Neural cell (in vitro differentiated cells): Measurements from ENCODE around the gene STK24. TPM values are rescaled to one million over a fixed set of nuclear protein-coding genes. Genes with fewer than 3 reads are reported as not detected.

Experiments
- H2AFZ ChIP-seq: fragments of 200-600, 300-800 bp; sonication (generic), shearing (Covaris generic); 2 replicates; pipeline ENCODE4 v1.6.0; 2014; ENCODE audit warnings: low read depth, mild to moderate bottlenecking, antibody characterized with exemption, low read length, moderate library complexity
- H3F3A ChIP-seq: fragments of 200-600 bp; shearing (Covaris generic); 2 replicates; pipeline ENCODE4 v1.6.1; 2016; ENCODE audit warnings: mild to moderate bottlenecking, moderate library complexity, mixed read lengths, antibody characterized with exemption, low read length; ENCODE audit not compliant: insufficient read depth, poor library complexity, severe bottlenecking
- H3K27ac ChIP-seq: fragments of 200-600, 300-800 bp; sonication (generic), shearing (Covaris generic); 2 replicates; pipeline ENCODE4 v1.5.1; 2014; ENCODE audit warnings: mild to moderate bottlenecking, low read length, moderate library complexity
- H3K27me3 ChIP-seq: fragments of 300-800, 200-600 bp; sonication (generic), shearing (Covaris generic); 2 replicates; pipeline ENCODE4 v1.6.0; 2014; ENCODE audit warnings: mild to moderate bottlenecking, low read depth, low read length, moderate library complexity; ENCODE audit not compliant: insufficient read depth
- H3K36me3 ChIP-seq: fragments of 300-800, 200-600 bp; sonication (generic), shearing (Covaris generic); 2 replicates; pipeline ENCODE4 v1.5.1; 2014; ENCODE audit warnings: mild to moderate bottlenecking, antibody characterized with exemption, low read length, moderate library complexity; ENCODE audit not compliant: insufficient read depth
- H3K4me2 ChIP-seq: fragments of 300-800, 200-600 bp; sonication (generic), shearing (Covaris generic); 2 replicates; pipeline ENCODE4 v1.6.0; 2014; ENCODE audit warnings: mild to moderate bottlenecking, low read length
- H3K4me3 ChIP-seq: fragments of 300-800, 200-600 bp; sonication (generic), shearing (Covaris generic); 2 replicates; pipeline ENCODE4 v1.5.1; 2014; ENCODE audit warnings: mild to moderate bottlenecking, low read length, moderate library complexity
- H3K79me2 ChIP-seq: fragments of 200-600 bp; shearing (Covaris generic); replicated peaks from 2 replicates; pipeline ENCODE4 v1.6.0; 2014; ENCODE audit warnings: mild to moderate bottlenecking, low read length, moderate library complexity; ENCODE audit not compliant: insufficient read depth
- H3K9ac ChIP-seq: fragments of 300-800, 200-600 bp; sonication (generic), shearing (Covaris generic); 2 replicates; pipeline ENCODE4 v1.6.1; 2016; ENCODE audit warnings: mild to moderate bottlenecking, low read length, mixed read lengths
- H3K9me2 ChIP-seq: fragments of 200-600 bp; shearing (Covaris generic); 2 replicates; pipeline ENCODE4 v1.6.1; 2016; ENCODE audit warnings: mild to moderate bottlenecking, low read length, mixed read lengths; ENCODE audit not compliant: insufficient read depth
- H3K9me3 ChIP-seq: fragments of 200-600, 300-800 bp; sonication (generic), shearing (Covaris generic); 2 replicates; pipeline ENCODE4 v1.6.1; 2016; ENCODE audit warnings: mild to moderate bottlenecking, mixed run types, low read length, moderate library complexity, mixed read lengths
- H4K20me1 ChIP-seq: fragments of 200-600 bp; shearing (Covaris generic); 2 replicates; pipeline ENCODE4 v1.6.1; 2016; ENCODE audit warnings: mild to moderate bottlenecking, mixed run types; ENCODE audit not compliant: insufficient read depth
- CTCF ChIP-seq: fragments of 450-650 bp; IDR thresholded peaks from 2 replicates; pipeline ENCODE4 v1.5.1; 2014; ENCODE audit warnings: antibody characterized with exemption, mild to moderate bottlenecking, moderate library complexity; ENCODE audit not compliant: poor library complexity, severe bottlenecking
- EP300 ChIP-seq: fragments of 450-650 bp; conservative IDR thresholded peaks from 2 replicates; pipeline ENCODE4 v1.6.1; 2014; ENCODE audit warnings: antibody characterized with exemption, mild to moderate bottlenecking, moderate library complexity; ENCODE audit not compliant: poor library complexity, severe bottlenecking
- EZH2 ChIP-seq: fragments of 200-600, 300-800 bp; shearing (Covaris generic), sonication (generic); IDR thresholded peaks from 2 replicates; pipeline ENCODE4 v1.6.1; 2014; ENCODE audit warnings: antibody characterized with exemption, low read length, borderline replicate concordance, mild to moderate bottlenecking; ENCODE audit not compliant: insufficient read depth, poor library complexity, severe bottlenecking
- MXI1 ChIP-seq: fragments of 450-650 bp; conservative IDR thresholded peaks from 2 replicates; pipeline ENCODE4 v1.6.1; 2014; ENCODE audit warnings: antibody characterized with exemption, mild to moderate bottlenecking; ENCODE audit not compliant: poor library complexity, severe bottlenecking
- POLR2AphosphoS5 ChIP-seq: IDR thresholded peaks from 2 replicates; pipeline ENCODE4 v1.6.1; 2012
- RAD21 ChIP-seq: fragments of 450-650 bp; conservative IDR thresholded peaks from 2 replicates; pipeline ENCODE4 v1.6.1; 2014; ENCODE audit warnings: antibody characterized with exemption, mild to moderate bottlenecking, moderate library complexity
- REST ChIP-seq: IDR thresholded peaks from 2 replicates; pipeline ENCODE4 v1.6.1; 2012; ENCODE audit warnings: borderline replicate concordance
- SMC3 ChIP-seq: fragments of 450-650 bp; conservative IDR thresholded peaks from 2 replicates; pipeline ENCODE4 v1.6.1; 2014; ENCODE audit warnings: antibody characterized with exemption, mild to moderate bottlenecking, moderate library complexity; ENCODE audit not compliant: poor library complexity
- TAF1 ChIP-seq: IDR thresholded peaks from 2 replicates; pipeline ENCODE4 v1.6.1; 2012; ENCODE audit warnings: low read depth
- polyA plus RNA-seq: library from polyadenylated mRNA; depleted of rRNA; stranded (reverse); fragments of >200 nt; gene quantifications from 2 replicates; pipeline ENCODE4 v1.2.3, GENCODE V29; 2014

STK24 gene
- polyA plus RNA-seq, 1 donor from 2014 or later = 66.0 TPM

GRCh38 chr13:98461486-98462240 is 115.2 kb downstream of the STK24 start:
- Histone ChIP-seq H3K4me3 (no peak overlapping the region), H3K27ac (no peak overlapping the region), H2AFZ (no peak overlapping the region), H3K9ac (no peak overlapping the region), H3K27me3 (no peaks in the 10 kb centered on the region), H3K9me2 (no peaks in the 10 kb centered on the region), H3K36me3 (no peaks in the 10 kb centered on the region), H4K20me1 (no peaks in the 10 kb centered on the region), H3K9me3 (no peaks in the 10 kb centered on the region), H3K4me2 (no peak overlapping the region), H3F3A (no peaks in the 10 kb centered on the region), H3K79me2 (no peaks in the 10 kb centered on the region)
- no peak for TF ChIP-seq RAD21
- TF ChIP-seq EZH2 = no peak
- no peak for TF ChIP-seq REST
- no peak for TF ChIP-seq SMC3
- no peak for TF ChIP-seq MXI1
- no peak for TF ChIP-seq POLR2AphosphoS5

GRCh38 chr13:98460516-98460915 is 116.4 kb downstream of the STK24 start:
- no peak overlapping the region for H3K4me2 ChIP-seq
- no peaks in the 10 kb centered on the region for H3K36me3 ChIP-seq
- H3K9ac ChIP-seq = no peak overlapping the region
- no peaks in the 10 kb centered on the region for H3K9me2 ChIP-seq
- no peak overlapping the region for H2AFZ ChIP-seq
- H3F3A ChIP-seq = no peaks in the 10 kb centered on the region
- H3K27me3 ChIP-seq = no peaks in the 10 kb centered on the region
- H3K79me2 ChIP-seq = no peaks in the 10 kb centered on the region
- no peak overlapping the region for H3K27ac ChIP-seq
- H4K20me1 ChIP-seq = no peaks in the 10 kb centered on the region
- TF ChIP-seq SMC3 (no peak), EP300 (no peak), REST (no peak), TAF1 (no peak), POLR2AphosphoS5 (no peak), RAD21 (no peak), MXI1 (no peak), CTCF (no peak), EZH2 (no peak)
- no peaks in the 10 kb centered on the region for H3K9me3 ChIP-seq
- no peak overlapping the region for H3K4me3 ChIP-seq
